DOHH2 (cell line): ENCODE measurements around the gene SYNPO2.

Source experiments
- CTCF ChIP-seq: fragments of 200-600 bp; sonication (generic); IDR thresholded peaks from one replicate; pipeline ENCODE4 v1.5.1; 2014; ENCODE audit warnings: antibody characterized with exemption, mild to moderate bottlenecking, low read depth, low read length; ENCODE audit not compliant: poor library complexity, severe bottlenecking
- EZH2phosphoT487 ChIP-seq: fragments of 200-600 bp; sonication (generic); IDR thresholded peaks from 2 replicates; pipeline ENCODE4 v1.6.1; 2017; ENCODE audit warnings: borderline replicate concordance, mild to moderate bottlenecking, antibody characterized with exemption, low read length, moderate library complexity, mixed read lengths

GRCh38 chr4:118894034-118894433 is 5.4 kb downstream of the SYNPO2 start:
- TF ChIP-seq CTCF (no peak), EZH2phosphoT487 (no peak)
